Right kidney (tissue), 1 donor: ENCODE data around the gene SYTL5.

Experiments used
- DNase-seq: peaks from one replicate; pipeline ENCODE4 v3.0.0-alpha.2; 2016

The SYTL5 gene

GRCh38 chrX:38095971-38096529, 89.7 kb downstream of the SYTL5 start:
- DNase-seq: no peak

GRCh38 chrX:38099688-38100087, 93.3 kb downstream of the SYTL5 start:
- no peak for DNase-seq

GRCh38 chrX:38102240-38102639, 95.9 kb downstream of the SYTL5 start:
- no peak for DNase-seq

GRCh38 chrX:38102875-38103274, 96.5 kb downstream of the SYTL5 start:
- no peak for DNase-seq

GRCh38 chrX:38103857-38104812, 97.8 kb downstream of the SYTL5 start:
- DNase-seq: no peak

GRCh38 chrX:38105216-38105725, 98.9 kb downstream of the SYTL5 start:
- DNase-seq: no peak

- no peak for DNase-seq
Observed at GRCh38 chrX:38106991-38107655, 100.8 kb downstream of the SYTL5 start.

GRCh38 chrX:38108364-38108763, 102.0 kb downstream of the SYTL5 start:
- no peak for DNase-seq

- no peak for DNase-seq
Observed at GRCh38 chrX:38109042-38109898, 102.9 kb downstream of the SYTL5 start.

GRCh38 chrX:38110231-38110630, 103.9 kb downstream of the SYTL5 start:
- no peak for DNase-seq

GRCh38 chrX:38111196-38111595, 104.8 kb downstream of the SYTL5 start:
- DNase-seq: no peak

GRCh38 chrX:38112566-38112965, 106.2 kb downstream of the SYTL5 start:
- no peak for DNase-seq

- no peak for DNase-seq
Observed at GRCh38 chrX:38116706-38117105, 110.4 kb downstream of the SYTL5 start.

- DNase-seq: no peak
Observed at GRCh38 chrX:38117485-38117884, 111.1 kb downstream of the SYTL5 start.

GRCh38 chrX:38124000-38124399, 117.6 kb downstream of the SYTL5 start:
- no peak for DNase-seq

- no peak for DNase-seq
Observed at GRCh38 chrX:38126179-38126578, 119.8 kb downstream of the SYTL5 start.

- DNase-seq: no peak
Observed at GRCh38 chrX:38127961-38128360, 121.6 kb downstream of the SYTL5 start.

GRCh38 chrX:38129366-38129765, 123.0 kb downstream of the SYTL5 start:
- no peak for DNase-seq

GRCh38 chrX:38138157-38138891, 132.0 kb downstream of the SYTL5 start:
- no peak for DNase-seq

GRCh38 chrX:38138900-38139299, 132.5 kb downstream of the SYTL5 start:
- no peak for DNase-seq

- no peak for DNase-seq
Observed at GRCh38 chrX:38142610-38143009, 136.3 kb downstream of the SYTL5 start.
